HG03103 (cell line): ENCODE measurements around the gene B3GALT4.
"Not testable (repeated sequence)": the region's sequence is repeated elsewhere in the genome, so short reads cannot be mapped to it uniquely, and the experiment has no call there.

Source experiments
- ATAC-seq: cut with Tn5 transposase; IDR thresholded peaks from one replicate; pipeline ENCODE4 v1.9.1; 2021; ENCODE audit warnings: low read depth; ENCODE audit not compliant: unreplicated experiment

Gene B3GALT4

GRCh38 chr6:33271468-33272274, 5.3 kb upstream of the B3GALT4 start, which contains the start of the genes RPS18 and VPS52:
Gene RPS18, plus strand, starts transcription at chr6:33272075. Its CDS starts 45 bp downstream, at chr6:33272120.
Gene VPS52, minus strand, starts transcription at chr6:33271876. Its CDS starts 201 bp downstream, at chr6:33271675.
- ATAC-seq = peak; percentile 75

GRCh38 chr6:33272275-33273128, 4.4 kb upstream of the B3GALT4 start:
- ATAC-seq = no peak

GRCh38 chr6:33273129-33273923, 3.6 kb upstream of the B3GALT4 start:
- no peak for ATAC-seq

- ATAC-seq = no peak
Observed at GRCh38 chr6:33273924-33274902, 2.7 kb upstream of the B3GALT4 start.

GRCh38 chr6:33275795-33276580, 935 bp upstream of the B3GALT4 start:
- ATAC-seq = not testable (repeated sequence)

- no peak for ATAC-seq
Observed at GRCh38 chr6:33276581-33276863, 401 bp upstream of the B3GALT4 start.

GRCh38 chr6:33277663-33278391, 904 bp downstream of the B3GALT4 start:
- ATAC-seq = no peak

- ATAC-seq = no peak
Observed at GRCh38 chr6:33278392-33278741, 1.4 kb downstream of the B3GALT4 start.

GRCh38 chr6:33278810-33279209, 1.9 kb downstream of the B3GALT4 start:
- no peak for ATAC-seq

- ATAC-seq = no peak
Observed at GRCh38 chr6:33279257-33279695, 2.4 kb downstream of the B3GALT4 start.

- no peak for ATAC-seq
Observed at GRCh38 chr6:33279971-33280511, 3.1 kb downstream of the B3GALT4 start.

- ATAC-seq = no peak
Observed at GRCh38 chr6:33280539-33280938, 3.6 kb downstream of the B3GALT4 start.

GRCh38 chr6:33285214-33285613, 8.3 kb downstream of the B3GALT4 start:
- ATAC-seq = not testable (repeated sequence)

GRCh38 chr6:33286946-33287914, 10.3 kb downstream of the B3GALT4 start:
- no peak for ATAC-seq

- ATAC-seq = no peak
Observed at GRCh38 chr6:33288141-33288920, 11.4 kb downstream of the B3GALT4 start.
